Measurements from ENCODE around the gene ERC1. TPM values are rescaled to one million over a fixed set of nuclear protein-coding genes. Genes with fewer than 3 reads are reported as not detected.

The ERC1 gene
- polyA plus RNA-seq, 6 donors from 2014 or later, result 6.9 to 26.2 (median 17.9) TPM

- no peaks in the 10 kb centered on the region for H3K9me3 Mint-ChIP-seq
- H3K4me3 Mint-ChIP-seq, result no peak overlapping the region
- H3K36me3 Mint-ChIP-seq, result peaks cover 0 to 10% of the 10 kb centered on the region in 2 donors
- DNase-seq (peak; percentile 16), ATAC-seq (ENCODE audit: low read depth in 2 of 2) (peak; percentile 48 to 76)
- H3K27ac Mint-ChIP-seq, result peak overlapping the region in 4 of 6 donors; percentile 19 to 81 (median 24)
- no peaks in the 10 kb centered on the region for H3K4me1 Mint-ChIP-seq
- no peaks in the 10 kb centered on the region for H3K27me3 Mint-ChIP-seq
These were observed 286.9 kb downstream of the ERC1 start for GRCh38 chr12:1277905-1278304.

- Mint-ChIP-seq H3K27me3 (no peaks in the 10 kb centered on the region), H3K36me3 (peaks cover 0 to 10% of the 10 kb centered on the region in 2 donors), H3K4me3 (no peak overlapping the region), H3K27ac (no peak overlapping the region), H3K4me1 (no peaks in the 10 kb centered on the region), H3K9me3 (no peaks in the 10 kb centered on the region)
- DNase-seq, result no peak
- no peak for ATAC-seq (ENCODE audit: low read depth in 2 of 2)
These were observed 288.0 kb downstream of the ERC1 start for GRCh38 chr12:1279050-1279449.

- H3K36me3 Mint-ChIP-seq, result peaks cover 0 to 4% of the 10 kb centered on the region in 2 donors
- no peaks in the 10 kb centered on the region for H3K9me3 Mint-ChIP-seq
- H3K4me3 Mint-ChIP-seq, result no peak overlapping the region
- H3K4me1 Mint-ChIP-seq, result no peaks in the 10 kb centered on the region
- DNase-seq, result no peak
- ATAC-seq (ENCODE audit: low read depth in 2 of 2), result no peak
- no peaks in the 10 kb centered on the region for H3K27me3 Mint-ChIP-seq
- H3K27ac Mint-ChIP-seq, result no peak overlapping the region
These were observed 289.0 kb downstream of the ERC1 start for GRCh38 chr12:1280059-1280458.

- H3K9me3 Mint-ChIP-seq, result no peaks in the 10 kb centered on the region
- no peak for ATAC-seq (ENCODE audit: low read depth in 2 of 2)
These were observed 290.8 kb downstream of the ERC1 start for GRCh38 chr12:1281683-1282366.

GRCh38 chr12:1282670-1283315 lies 291.8 kb downstream of the ERC1 start:
- Mint-ChIP-seq H3K36me3 (peaks cover 0 to 4% of the 10 kb centered on the region in 2 donors), H3K4me1 (no peaks in the 10 kb centered on the region), H3K27me3 (no peaks in the 10 kb centered on the region), H3K9me3 (no peaks in the 10 kb centered on the region), H3K4me3 (no peak overlapping the region), H3K27ac (no peak overlapping the region)
- ATAC-seq (ENCODE audit: low read depth in 2 of 2) (no peak), DNase-seq (no peak)

More at GRCh38 chr12:1281683-1282366, 290.8 kb downstream of the ERC1 start:
- Mint-ChIP-seq H3K4me1 (no peaks in the 10 kb centered on the region), H3K27ac (no peak overlapping the region), H3K4me3 (no peak overlapping the region), H3K36me3 (peaks cover 0 to 4% of the 10 kb centered on the region in 2 donors), H3K27me3 (no peaks in the 10 kb centered on the region)
- no peak for DNase-seq

GRCh38 chr12:1283316-1283715 lies 292.3 kb downstream of the ERC1 start:
- Mint-ChIP-seq H3K36me3 (peaks cover 0 to 4% of the 10 kb centered on the region in 2 donors), H3K4me3 (no peak overlapping the region), H3K4me1 (no peaks in the 10 kb centered on the region), H3K27ac (peak overlapping the region in 1 of 6 donors; percentile 68), H3K27me3 (no peaks in the 10 kb centered on the region), H3K9me3 (no peaks in the 10 kb centered on the region)
- ATAC-seq (ENCODE audit: low read depth in 2 of 2) (no peak), DNase-seq (no peak)

- Mint-ChIP-seq H3K9me3 (no peaks in the 10 kb centered on the region), H3K4me1 (peaks cover 2% of the 10 kb centered on the region in 3 donors), H3K36me3 (peaks cover 0 to 5% of the 10 kb centered on the region in 2 donors), H3K4me3 (no peak overlapping the region), H3K27me3 (no peaks in the 10 kb centered on the region), H3K27ac (no peak overlapping the region)
- no peak for DNase-seq
- ATAC-seq (ENCODE audit: low read depth in 2 of 2), result no peak
These were observed 293.6 kb downstream of the ERC1 start for GRCh38 chr12:1284611-1285010.

- no peak for ATAC-seq (ENCODE audit: low read depth in 2 of 2)
- peaks cover 8 to 10% (median 9%) of the 10 kb centered on the region in 3 donors for H3K4me1 Mint-ChIP-seq
- H3K27me3 Mint-ChIP-seq, result no peaks in the 10 kb centered on the region
- H3K27ac Mint-ChIP-seq, result peak overlapping the region in 1 of 6 donors; percentile 32
- peak overlapping the region in 1 of 8 donors; percentile 60 for H3K4me3 Mint-ChIP-seq
- no peaks in the 10 kb centered on the region for H3K9me3 Mint-ChIP-seq
- peaks cover 21 to 22% of the 10 kb centered on the region in 2 donors for H3K36me3 Mint-ChIP-seq
- DNase-seq, result no peak
These were observed 296.5 kb downstream of the ERC1 start for GRCh38 chr12:1287446-1287975.

GRCh38 chr12:1288333-1288732 lies 297.3 kb downstream of the ERC1 start:
- Mint-ChIP-seq H3K4me3 (no peak overlapping the region), H3K4me1 (peaks cover 8 to 10% (median 9%) of the 10 kb centered on the region in 3 donors), H3K27ac (no peak overlapping the region), H3K36me3 (peaks cover 21 to 22% of the 10 kb centered on the region in 2 donors), H3K27me3 (no peaks in the 10 kb centered on the region), H3K9me3 (no peaks in the 10 kb centered on the region)
- no peak for DNase-seq
- ATAC-seq (ENCODE audit: low read depth in 2 of 2), result no peak

GRCh38 chr12:1289371-1290155 lies 298.5 kb downstream of the ERC1 start:
- Mint-ChIP-seq H3K9me3 (no peaks in the 10 kb centered on the region), H3K4me1 (peaks cover 8 to 10% (median 9%) of the 10 kb centered on the region in 3 donors), H3K36me3 (peaks cover 21 to 22% of the 10 kb centered on the region in 2 donors), H3K4me3 (no peak overlapping the region), H3K27me3 (no peaks in the 10 kb centered on the region), H3K27ac (peak overlapping the region in 2 of 6 donors; percentile 21 to 90)
- ATAC-seq (ENCODE audit: low read depth in 2 of 2) (no peak), DNase-seq (no peak)

- H3K4me3 Mint-ChIP-seq, result no peak overlapping the region
- H3K4me1 Mint-ChIP-seq, result peaks cover 8 to 10% (median 9%) of the 10 kb centered on the region in 3 donors
- peak overlapping the region in 2 of 6 donors; percentile 28 to 67 for H3K27ac Mint-ChIP-seq
- no peak for DNase-seq
- no peak for ATAC-seq (ENCODE audit: low read depth in 2 of 2)
- no peaks in the 10 kb centered on the region for H3K9me3 Mint-ChIP-seq
- no peaks in the 10 kb centered on the region for H3K27me3 Mint-ChIP-seq
- H3K36me3 Mint-ChIP-seq, result peaks cover 22 to 30% of the 10 kb centered on the region in 2 donors
These were observed 299.7 kb downstream of the ERC1 start for GRCh38 chr12:1290716-1291115.

GRCh38 chr12:1291601-1292332 lies 300.7 kb downstream of the ERC1 start:
- Mint-ChIP-seq H3K4me3 (no peak overlapping the region), H3K27me3 (no peaks in the 10 kb centered on the region), H3K9me3 (no peaks in the 10 kb centered on the region), H3K36me3 (peaks cover 22 to 32% of the 10 kb centered on the region in 2 donors), H3K27ac (peak overlapping the region in 1 of 6 donors; percentile 9), H3K4me1 (peaks cover 8 to 10% (median 9%) of the 10 kb centered on the region in 3 donors)
- ATAC-seq (ENCODE audit: low read depth in 2 of 2) (no peak), DNase-seq (no peak)

GRCh38 chr12:1293901-1294300 lies 302.9 kb downstream of the ERC1 start:
- Mint-ChIP-seq H3K27me3 (no peaks in the 10 kb centered on the region), H3K9me3 (peaks cover 0 to 3% (median 0%) of the 10 kb centered on the region in 7 donors), H3K4me3 (no peak overlapping the region), H3K27ac (no peak overlapping the region), H3K36me3 (peaks cover 27 to 39% of the 10 kb centered on the region in 2 donors), H3K4me1 (peaks cover 8 to 10% (median 9%) of the 10 kb centered on the region in 3 donors)
- DNase-seq (no peak), ATAC-seq (ENCODE audit: low read depth in 2 of 2) (no peak)

Data from naive B cell (primary cell).